ENCODE results near the gene ASPSCR1.

DNA sequence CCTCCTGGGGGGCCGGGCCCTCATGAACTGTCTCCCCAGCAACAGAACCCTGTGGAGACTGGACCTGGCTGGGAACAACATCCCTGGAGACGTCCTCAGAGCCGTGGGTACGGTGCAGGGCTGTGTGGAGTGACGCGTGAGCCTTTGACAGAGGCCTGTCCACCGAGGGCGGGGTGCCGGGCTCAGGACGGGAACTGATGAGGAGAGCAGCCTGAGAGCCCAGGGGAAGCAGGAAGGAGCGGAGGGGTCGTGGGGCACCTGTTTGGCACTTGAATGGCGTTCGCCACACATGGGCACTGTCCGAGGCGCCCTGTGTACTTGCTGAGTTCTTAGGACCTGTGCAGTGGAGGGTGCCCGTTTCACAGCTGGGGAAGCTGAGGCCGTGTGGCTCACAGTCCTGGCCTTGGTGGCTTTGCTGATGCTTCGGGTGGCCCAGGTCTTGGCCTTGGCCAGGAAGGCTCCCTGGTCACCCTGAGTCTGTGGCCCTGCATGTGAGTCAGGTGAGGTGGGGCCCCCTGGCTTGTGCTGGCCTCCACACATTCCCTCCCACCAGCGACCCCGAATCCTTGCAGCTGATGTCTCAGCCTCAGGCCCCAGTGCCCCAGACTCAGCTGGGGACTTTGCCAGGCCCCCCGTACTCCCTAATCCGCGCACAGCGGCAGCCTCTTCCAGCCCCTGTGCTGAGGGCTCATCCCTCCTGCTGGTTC is 48.1 kb downstream of the ASPSCR1 start:
- TF ChIP-seq, protein P1, sequence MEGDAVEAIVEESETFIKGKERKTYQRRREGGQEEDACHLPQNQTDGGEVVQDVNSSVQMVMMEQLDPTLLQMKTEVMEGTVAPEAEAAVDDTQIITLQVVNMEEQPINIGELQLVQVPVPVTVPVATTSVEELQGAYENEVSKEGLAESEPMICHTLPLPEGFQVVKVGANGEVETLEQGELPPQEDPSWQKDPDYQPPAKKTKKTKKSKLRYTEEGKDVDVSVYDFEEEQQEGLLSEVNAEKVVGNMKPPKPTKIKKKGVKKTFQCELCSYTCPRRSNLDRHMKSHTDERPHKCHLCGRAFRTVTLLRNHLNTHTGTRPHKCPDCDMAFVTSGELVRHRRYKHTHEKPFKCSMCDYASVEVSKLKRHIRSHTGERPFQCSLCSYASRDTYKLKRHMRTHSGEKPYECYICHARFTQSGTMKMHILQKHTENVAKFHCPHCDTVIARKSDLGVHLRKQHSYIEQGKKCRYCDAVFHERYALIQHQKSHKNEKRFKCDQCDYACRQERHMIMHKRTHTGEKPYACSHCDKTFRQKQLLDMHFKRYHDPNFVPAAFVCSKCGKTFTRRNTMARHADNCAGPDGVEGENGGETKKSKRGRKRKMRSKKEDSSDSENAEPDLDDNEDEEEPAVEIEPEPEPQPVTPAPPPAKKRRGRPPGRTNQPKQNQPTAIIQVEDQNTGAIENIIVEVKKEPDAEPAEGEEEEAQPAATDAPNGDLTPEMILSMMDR (IDR thresholded peaks at IDR 0.05 in 2 of 3, conservative IDR thresholded peaks at IDR 0.05 in 1 of 3; ENCODE audit: control insufficient read depth in 2 of 3, extremely low read depth in 1 of 3, insufficient read depth in 1 of 3, low read depth in 3 of 3, low read length in 3 of 3) = no peak
- TF ChIP-seq GATAD2B (conservative IDR thresholded peaks at IDR 0.05; ENCODE audit: low read depth) = no peak
- no peak for TF ChIP-seq SIN3A (IDR thresholded peaks at IDR 0.05; ENCODE audit: low read depth, low read length)
- TF ChIP-seq EP300 (IDR thresholded peaks at IDR 0.05; ENCODE audit: borderline replicate concordance in 1 of 2, control insufficient read depth in 1 of 2, low read depth in 2 of 2, low read length in 2 of 2) = no peak
- no peak for TF ChIP-seq NR2C2 (IDR thresholded peaks at IDR 0.05; ENCODE audit: borderline replicate concordance, control insufficient read depth, insufficient read length, low read depth)
- TF ChIP-seq, protein P2, sequence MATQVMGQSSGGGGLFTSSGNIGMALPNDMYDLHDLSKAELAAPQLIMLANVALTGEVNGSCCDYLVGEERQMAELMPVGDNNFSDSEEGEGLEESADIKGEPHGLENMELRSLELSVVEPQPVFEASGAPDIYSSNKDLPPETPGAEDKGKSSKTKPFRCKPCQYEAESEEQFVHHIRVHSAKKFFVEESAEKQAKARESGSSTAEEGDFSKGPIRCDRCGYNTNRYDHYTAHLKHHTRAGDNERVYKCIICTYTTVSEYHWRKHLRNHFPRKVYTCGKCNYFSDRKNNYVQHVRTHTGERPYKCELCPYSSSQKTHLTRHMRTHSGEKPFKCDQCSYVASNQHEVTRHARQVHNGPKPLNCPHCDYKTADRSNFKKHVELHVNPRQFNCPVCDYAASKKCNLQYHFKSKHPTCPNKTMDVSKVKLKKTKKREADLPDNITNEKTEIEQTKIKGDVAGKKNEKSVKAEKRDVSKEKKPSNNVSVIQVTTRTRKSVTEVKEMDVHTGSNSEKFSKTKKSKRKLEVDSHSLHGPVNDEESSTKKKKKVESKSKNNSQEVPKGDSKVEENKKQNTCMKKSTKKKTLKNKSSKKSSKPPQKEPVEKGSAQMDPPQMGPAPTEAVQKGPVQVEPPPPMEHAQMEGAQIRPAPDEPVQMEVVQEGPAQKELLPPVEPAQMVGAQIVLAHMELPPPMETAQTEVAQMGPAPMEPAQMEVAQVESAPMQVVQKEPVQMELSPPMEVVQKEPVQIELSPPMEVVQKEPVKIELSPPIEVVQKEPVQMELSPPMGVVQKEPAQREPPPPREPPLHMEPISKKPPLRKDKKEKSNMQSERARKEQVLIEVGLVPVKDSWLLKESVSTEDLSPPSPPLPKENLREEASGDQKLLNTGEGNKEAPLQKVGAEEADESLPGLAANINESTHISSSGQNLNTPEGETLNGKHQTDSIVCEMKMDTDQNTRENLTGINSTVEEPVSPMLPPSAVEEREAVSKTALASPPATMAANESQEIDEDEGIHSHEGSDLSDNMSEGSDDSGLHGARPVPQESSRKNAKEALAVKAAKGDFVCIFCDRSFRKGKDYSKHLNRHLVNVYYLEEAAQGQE (IDR thresholded peaks at IDR 0.05; ENCODE audit: low read depth, low read length) = no peak
- no peak for TF ChIP-seq ZNF24 (IDR thresholded peaks at IDR 0.05)
- no peak for TF ChIP-seq ESRRA (IDR thresholded peaks at IDR 0.05; ENCODE audit: low read length)
- TF ChIP-seq CBX3 (IDR thresholded peaks at IDR 0.05; ENCODE audit: borderline replicate concordance, low read depth) = no peak
- no peak for TF ChIP-seq RELA (IDR thresholded peaks at IDR 0.05; ENCODE audit: borderline replicate concordance, partially characterized antibody)
- no peak for TF ChIP-seq YY1 (IDR thresholded peaks at IDR 0.05; ENCODE audit: low read depth, low read length)
